NOMO-1 treated with DMSO at 0.1 percent for 48 hours (cell line): Measurements from ENCODE around the gene PPIP5K2.
"Not testable (repeated sequence)": the region's sequence is repeated elsewhere in the genome, so short reads cannot be mapped to it uniquely, and the experiment has no call there.

Experiments used
- DNase-seq: peaks from one replicate; lab custom pipeline; 2025; ENCODE audit not compliant: unreplicated experiment; lab: John Stamatoyannopoulos, UW

Gene PPIP5K2

DNA sequence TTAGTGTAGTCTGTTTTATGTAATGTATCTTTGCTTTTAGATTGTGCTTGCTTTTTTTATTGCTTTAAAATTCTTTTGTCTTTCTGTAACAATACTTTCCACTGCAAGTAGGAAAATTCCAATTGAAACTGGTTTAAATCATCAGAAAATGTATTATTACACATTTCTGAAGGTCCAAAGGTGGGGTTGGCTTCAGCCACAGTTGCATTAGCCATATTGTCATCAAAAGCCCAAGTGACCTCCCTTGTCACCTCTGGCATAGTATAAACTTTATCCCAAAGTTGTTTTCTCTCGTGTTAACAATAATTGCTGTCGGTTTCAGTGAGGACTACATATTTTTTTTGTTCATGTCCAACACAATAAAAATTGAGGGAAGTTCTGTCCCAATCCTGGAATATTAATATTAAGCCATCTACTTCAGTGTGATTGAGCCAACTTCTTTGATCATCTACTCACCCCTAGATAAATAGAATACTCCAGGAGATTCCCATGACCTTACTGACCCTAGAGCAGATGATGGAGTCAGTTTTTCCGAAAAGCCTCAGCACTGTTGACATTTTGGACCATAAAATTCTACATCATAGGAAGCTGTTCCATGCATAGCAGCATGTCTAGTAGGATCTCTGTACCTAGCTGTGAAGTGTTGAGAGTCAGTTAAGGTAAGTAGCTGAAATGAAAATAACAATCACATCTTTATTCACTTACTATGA, 86.0 kb downstream of the PPIP5K2 start:
- DNase-seq, result no peak

GRCh38 chr5:103207011-103207410, 86.9 kb downstream of the PPIP5K2 start:
- DNase-seq, result no peak

GRCh38 chr5:103207653-103208052, 87.6 kb downstream of the PPIP5K2 start:
- DNase-seq, result peak; percentile 88

DNA sequence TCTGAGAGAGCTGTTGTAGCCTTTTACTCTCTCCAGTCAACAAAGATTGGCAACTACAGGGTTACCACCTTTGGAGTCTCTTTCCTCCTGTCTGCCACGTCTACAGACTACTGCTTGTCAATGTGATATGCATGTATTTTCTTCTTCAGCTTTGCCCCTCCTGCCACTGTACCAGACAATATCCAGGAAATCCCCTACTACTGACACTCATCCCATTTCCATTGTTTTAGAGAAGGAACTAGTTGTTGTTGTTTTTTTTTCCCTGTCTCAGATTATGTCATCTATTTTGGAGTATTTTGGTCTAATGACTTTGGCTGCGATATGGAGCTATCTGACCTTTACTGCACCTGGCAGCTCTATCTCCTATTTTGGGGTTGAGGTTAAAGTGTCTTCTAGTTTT, 88.4 kb downstream of the PPIP5K2 start:
- no peak for DNase-seq

DNA sequence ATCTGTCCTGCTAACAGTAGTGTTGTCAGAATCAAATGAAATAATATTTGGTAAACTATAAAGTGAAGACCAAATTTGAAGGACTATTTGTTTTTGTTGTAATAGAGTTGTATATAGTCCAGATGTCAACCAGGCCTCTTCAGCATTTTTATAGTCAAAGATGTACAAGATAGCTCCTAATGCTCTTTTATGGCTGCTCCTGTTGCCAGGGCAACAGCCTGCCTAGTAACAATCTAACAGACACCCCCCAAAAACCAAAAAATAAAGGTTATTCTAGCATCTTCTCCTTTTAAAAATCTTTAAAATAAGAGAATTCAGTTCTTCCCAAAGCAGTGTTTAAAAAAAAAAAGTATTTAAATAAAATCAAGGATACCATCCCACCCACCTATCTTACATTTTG, 89.0 kb downstream of the PPIP5K2 start:
- no peak for DNase-seq

- no peak for DNase-seq
Observed at GRCh38 chr5:103210952-103211351, 90.9 kb downstream of the PPIP5K2 start.

GRCh38 chr5:103211576-103212561, 91.8 kb downstream of the PPIP5K2 start:
- peak; percentile 68 for DNase-seq

DNA sequence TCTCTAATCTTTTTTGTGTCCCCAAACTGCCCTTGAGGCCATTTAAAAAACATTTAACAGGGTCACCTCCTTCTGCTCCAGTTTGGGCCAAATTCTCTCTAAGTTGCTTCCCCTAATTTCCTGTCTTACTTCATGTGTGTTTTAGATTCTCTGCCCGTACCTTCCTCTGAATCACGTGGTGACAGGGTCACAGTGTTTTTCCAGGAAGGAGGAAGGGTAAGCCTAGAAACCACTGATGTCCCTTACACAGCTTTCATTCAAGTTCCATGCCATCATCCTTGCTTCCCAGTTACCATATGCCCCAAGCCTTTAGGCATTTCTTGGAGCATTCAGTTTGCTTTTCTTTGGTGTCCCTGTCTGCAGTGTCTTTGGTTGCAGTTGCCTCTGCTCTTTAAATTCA, 96.0 kb downstream of the PPIP5K2 start:
- peak; percentile 12 for DNase-seq

GRCh38 chr5:103216697-103217096, 96.6 kb downstream of the PPIP5K2 start:
- DNase-seq, result no peak

DNA sequence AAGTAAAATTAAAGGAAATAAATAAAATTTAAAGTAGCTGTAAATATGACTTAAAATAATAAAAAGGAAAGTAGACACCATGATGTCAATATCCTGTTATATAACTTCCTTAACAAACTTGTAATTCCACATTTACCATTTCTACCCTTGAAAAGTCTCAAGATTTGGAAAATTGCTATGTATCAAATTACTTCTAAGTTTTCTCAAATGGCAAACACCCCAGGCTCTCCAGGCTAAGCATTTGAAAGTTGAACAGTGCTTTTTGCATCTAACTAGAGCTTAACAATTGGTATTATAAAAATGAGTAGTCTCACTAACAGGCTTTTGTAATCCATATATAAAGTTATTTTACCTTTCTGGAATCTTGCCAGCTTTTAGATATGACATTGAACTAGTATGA, 97.0 kb downstream of the PPIP5K2 start:
- no peak for DNase-seq

DNA sequence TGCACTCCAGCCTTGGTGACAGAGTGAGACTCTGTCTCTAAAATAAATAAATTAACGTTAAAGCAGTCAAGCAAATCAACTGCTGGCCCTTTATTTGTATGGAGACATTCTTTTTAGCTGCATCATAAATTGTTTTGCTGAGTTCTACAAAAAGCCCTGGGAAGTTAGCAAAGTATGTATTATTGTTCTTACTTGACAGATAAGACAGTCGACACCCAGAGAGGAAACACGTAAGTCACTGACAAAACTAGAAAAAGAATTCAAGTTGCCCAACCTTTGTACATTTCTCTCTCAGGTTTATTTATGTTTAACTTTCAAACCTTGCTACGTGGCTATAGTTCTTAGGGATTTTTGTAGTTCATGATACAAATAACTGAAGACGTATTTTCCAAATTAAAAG, 98.1 kb downstream of the PPIP5K2 start:
- DNase-seq, result no peak

- DNase-seq, result not testable (repeated sequence)
Observed at GRCh38 chr5:103219074-103219473, 99.0 kb downstream of the PPIP5K2 start.

- no peak for DNase-seq
Observed at GRCh38 chr5:103223031-103223955, 103.2 kb downstream of the PPIP5K2 start.

DNA sequence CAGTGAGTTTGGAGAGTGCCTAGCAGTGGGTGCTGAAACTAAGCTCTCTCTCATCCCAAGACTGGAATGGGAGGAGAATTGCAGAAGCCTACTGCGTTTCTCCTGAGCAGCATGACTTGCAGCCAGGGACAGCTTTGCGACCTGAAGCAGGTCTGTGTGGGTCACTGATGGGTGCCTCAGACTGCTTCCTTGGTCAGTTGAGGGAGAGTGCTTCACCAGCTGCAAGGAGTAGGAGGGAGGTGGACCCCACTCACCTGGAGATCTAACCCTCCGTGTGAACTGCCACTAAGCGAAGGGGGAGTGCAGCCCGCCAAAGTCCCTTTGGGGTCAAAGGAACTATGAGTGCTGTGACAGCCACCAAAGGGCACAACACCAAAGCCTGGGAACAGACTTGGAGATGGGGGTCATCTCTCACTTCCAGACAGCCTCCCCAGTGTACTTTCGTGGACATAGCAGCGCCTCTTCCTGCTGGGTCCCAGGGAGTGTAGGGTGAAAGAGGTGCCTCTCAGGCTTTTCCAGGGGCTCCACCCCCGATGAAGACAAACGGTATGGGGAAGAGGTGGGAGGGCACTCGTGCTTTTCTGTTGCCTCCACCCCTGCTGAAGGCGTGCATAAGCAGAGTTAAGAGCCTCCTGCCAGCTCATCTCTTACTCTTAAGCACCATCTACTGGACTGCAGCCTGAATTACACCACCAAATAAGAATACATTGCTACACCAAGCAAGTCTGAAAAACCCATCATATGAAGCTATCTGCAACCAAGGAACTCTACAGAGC, 104.2 kb downstream of the PPIP5K2 start:
- DNase-seq, result peak; percentile 88

DNA sequence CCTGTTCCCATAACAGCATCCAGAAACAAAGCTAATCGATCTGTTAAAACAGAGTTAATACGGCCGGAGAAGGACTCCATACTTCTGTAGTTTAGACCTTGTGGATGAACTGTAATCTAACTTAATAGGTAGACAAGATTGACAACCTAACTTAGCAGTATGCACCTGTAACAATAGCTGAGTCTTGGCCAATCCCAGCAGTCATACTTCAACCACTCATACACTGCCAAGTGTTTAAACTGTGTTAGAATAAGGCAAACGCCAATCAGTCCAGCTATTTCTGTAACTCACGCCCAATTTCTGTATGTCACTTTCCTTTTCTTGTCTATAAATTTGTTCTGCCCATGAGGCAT, 104.8 kb downstream of the PPIP5K2 start:
- DNase-seq, result no peak

DNA sequence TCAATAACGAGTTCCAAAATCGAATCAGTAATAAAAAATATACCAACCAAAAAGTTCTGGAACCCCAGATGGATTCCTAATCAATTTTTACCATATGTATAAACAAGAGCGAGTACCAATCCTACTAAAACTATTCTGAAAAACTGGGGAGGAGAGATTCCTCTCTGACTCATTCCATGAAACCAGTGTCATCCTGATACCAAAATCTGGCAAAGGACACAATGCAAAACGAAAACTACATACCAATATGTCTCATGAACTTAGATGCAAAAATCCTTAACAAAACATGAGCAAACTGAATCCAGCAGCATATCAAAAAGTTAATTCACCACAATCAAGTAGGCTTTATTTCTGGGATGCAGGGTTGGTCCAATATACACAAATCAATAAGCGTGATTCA, 108.0 kb downstream of the PPIP5K2 start:
- DNase-seq, result no peak

- peak; percentile 90 for DNase-seq
Observed at GRCh38 chr5:103228588-103228987, 108.5 kb downstream of the PPIP5K2 start.

- DNase-seq, result no peak
Observed at GRCh38 chr5:103232393-103232999, 112.4 kb downstream of the PPIP5K2 start.

DNA sequence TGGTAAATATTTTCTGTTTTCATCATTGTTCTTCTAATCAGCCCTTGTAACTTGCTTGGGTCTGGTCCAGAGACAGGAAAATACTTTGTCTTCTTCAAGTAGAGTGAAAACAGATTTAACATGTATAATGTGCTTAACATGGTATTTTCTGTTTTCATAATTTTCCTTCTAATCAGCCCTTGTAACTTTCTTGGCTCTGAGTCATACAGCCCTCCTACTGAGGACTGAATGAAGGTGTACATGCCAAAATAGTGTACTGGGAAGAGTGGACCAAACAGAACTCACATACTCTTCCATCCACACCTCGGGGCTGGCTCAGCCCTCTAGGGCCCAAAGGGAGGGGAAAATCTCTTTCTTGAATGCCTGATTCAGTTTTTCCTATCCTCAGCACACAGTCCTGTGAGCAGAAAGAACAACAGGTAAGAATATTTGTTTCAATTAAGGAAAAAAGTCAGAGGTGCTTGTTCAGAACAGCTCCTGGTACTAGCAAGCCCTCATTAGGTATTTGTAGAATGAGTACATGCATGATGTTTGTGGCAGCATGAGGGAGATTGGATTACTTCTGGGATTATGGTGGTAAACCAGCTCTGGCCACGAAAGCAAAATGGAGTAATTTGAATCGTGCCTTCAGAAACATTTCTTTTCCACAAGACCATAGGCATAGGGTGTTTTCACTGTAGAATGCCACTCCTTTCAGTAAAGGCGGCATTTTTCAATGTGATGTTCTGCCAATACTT, 114.3 kb downstream of the PPIP5K2 start:
- no peak for DNase-seq
